HG03108 (cell line): Measurements from ENCODE around the gene NECTIN3.

Experiments
- ATAC-seq: cut with Tn5 transposase; IDR thresholded peaks from one replicate; pipeline ENCODE4 v1.9.1; 2021; ENCODE audit warnings: moderate library complexity; ENCODE audit not compliant: unreplicated experiment

The NECTIN3 gene

DNA sequence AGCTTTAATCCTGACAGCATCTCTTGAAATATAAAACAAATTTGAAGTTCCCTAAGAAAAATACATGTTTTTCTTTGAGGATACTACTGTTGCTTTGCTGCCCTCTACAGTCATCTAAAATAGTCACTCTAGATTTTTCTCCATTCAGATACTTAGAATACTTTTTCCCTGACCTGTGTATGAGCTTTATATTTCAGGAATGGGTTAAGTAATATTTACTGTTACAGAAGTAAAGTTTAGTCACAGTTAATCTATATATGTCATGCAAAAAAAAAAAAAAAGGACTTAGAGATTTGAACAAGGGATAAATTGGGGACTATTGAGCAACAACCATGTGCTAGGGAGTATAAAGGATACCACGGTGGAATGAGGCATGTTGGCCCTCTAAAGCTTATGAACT lies 8.8 kb downstream of the NECTIN3 start:
- no peak for ATAC-seq

DNA sequence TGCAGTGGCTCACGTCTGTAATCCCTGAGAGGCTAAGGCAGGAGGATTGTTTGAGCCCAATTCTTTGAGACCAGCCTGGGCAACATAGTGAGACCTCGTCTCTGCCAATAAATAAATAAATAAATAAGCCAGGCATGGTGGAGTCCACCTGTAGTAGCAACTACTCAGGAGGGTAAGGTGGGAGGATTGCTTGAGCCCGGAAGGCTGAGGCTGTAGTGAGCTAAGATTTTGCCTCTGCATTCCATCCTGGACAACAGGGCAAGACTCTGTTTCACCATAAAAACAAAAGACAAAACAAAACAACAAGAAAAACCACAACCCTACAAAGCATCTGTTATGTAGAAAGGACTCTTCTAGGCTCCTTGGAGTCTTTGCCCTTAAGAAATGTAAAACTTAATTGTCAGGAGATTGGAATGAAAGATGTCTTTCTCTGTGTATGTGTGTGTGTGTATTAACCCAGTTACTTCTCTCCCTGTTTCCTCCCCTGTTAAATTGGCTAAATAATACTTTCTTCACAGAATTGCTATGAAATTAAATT lies 9.5 kb downstream of the NECTIN3 start:
- no peak for ATAC-seq

DNA sequence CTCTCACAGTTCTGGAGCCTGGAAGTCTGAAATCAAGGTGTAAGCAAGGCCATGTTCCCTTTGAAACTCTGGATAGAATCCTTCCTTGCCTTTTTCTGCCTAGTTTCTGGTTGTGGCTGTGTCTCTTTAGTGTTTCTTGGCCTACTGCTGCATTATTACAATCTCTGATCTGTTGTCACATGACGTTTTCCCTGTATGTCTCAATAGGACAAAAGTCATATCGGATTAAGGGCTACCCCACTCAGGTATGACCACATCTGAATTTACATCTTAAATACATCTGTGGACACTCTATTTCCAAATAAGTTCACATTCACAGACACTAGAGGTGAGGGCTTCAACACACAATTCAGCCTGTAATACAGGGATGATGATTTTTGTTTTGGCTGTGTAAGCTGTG lies 13.3 kb downstream of the NECTIN3 start:
- no peak for ATAC-seq

GRCh38 chr3:111087924-111088469 lies 16.4 kb downstream of the NECTIN3 start:
- ATAC-seq: no peak

GRCh38 chr3:111096487-111097209 lies 25.0 kb downstream of the NECTIN3 start:
- ATAC-seq: no peak

DNA sequence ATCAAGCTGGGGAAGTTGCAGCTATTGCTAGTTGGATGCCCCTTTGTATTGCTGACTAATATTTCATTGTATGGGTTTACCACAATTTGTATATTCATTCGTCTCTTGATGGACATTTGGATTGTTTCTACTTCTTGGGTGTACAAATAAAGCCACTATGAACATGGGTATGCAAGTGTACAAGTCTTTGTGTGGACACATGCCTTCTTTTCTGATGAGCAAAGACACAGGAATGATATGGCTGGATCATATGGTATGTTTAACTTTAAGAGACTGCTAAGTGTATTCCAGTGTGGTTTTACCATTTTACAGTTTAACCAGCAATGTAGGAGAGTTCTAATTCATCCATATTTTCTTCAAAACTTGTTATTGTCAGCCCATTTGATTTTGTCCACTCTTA lies 32.2 kb downstream of the NECTIN3 start:
- ATAC-seq: no peak

- no peak for ATAC-seq
These were observed 35.5 kb downstream of the NECTIN3 start for GRCh38 chr3:111106993-111107661.

DNA sequence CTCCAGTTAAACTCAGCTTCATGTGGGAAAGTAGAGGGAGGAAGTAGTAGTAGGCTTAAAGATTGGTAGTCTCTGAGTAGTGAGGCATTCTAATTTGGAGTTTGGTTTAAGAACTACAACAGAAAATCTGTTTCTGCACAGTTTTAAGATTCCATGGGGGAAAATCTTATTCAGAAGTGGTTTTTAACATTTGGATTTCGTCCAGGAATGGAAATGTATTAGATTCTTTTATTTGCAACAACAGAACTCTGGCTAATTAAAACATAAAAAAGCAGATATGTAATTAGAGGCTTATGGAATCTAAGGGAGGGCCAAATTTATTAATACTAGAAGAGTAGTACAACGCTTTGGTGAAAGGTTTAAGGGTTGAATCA lies 36.0 kb downstream of the NECTIN3 start:
- ATAC-seq: no peak

GRCh38 chr3:111112913-111113312 lies 41.3 kb downstream of the NECTIN3 start:
- no peak for ATAC-seq

GRCh38 chr3:111128884-111129283 lies 57.3 kb downstream of the NECTIN3 start:
- no peak for ATAC-seq

DNA sequence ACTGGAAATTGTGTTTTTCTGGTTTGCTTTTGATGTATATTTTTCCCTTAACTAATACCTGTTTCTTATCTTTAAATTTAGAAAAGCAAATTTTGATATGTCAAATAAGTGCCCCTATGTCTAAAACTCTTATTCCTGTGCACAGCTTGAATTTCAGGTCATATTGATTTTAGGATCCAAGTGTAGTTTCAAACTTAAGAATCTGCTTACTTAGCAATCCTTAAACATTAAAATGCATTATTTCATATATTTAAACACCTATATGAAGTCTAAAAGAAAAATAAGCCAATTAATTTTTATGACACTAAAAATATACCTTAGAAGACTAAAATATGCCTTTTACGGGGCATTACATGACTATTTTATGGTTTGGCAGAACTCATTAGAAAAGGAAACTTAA lies 59.2 kb downstream of the NECTIN3 start:
- no peak for ATAC-seq

DNA sequence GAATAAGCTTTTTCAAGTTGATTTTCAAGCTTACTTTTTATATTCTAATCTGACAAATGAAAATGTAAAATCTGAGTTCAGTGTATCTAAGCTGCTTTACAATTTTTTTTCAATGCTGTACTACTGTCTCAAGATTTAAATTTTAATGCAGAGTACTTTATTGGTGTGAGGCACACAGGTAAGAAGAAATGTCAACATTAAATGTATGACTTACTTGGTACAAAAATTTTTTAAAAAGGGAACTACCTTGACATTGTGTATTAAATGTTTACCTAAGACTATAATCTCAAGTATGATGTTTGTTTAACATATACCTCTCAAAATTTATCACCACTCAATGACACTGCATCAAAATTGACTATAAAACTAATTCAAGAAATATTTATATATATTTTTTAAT lies 62.7 kb downstream of the NECTIN3 start:
- no peak for ATAC-seq

- no peak for ATAC-seq
These were observed 79.8 kb downstream of the NECTIN3 start for GRCh38 chr3:111151438-111151837.

DNA sequence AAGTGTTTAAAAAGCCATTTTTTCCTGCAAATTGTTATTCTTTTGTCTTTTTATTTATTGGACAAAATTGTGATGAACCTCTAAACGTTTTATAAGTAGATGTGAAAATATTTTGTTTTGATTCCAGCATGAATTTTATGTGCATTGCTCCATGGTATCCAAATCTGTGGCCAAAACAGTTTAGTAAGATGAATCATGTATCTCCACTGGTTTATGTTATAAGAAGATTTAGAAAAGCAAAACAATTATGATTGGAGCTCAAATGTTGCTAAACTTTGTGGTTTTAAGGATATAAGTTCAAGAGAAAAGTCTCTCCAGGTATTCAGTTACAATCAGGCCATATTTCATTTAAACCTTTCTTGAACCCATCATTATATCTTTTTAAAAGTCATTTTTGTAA lies 80.9 kb downstream of the NECTIN3 start:
- no peak for ATAC-seq

GRCh38 chr3:111156517-111156916 lies 84.9 kb downstream of the NECTIN3 start:
- no peak for ATAC-seq

DNA sequence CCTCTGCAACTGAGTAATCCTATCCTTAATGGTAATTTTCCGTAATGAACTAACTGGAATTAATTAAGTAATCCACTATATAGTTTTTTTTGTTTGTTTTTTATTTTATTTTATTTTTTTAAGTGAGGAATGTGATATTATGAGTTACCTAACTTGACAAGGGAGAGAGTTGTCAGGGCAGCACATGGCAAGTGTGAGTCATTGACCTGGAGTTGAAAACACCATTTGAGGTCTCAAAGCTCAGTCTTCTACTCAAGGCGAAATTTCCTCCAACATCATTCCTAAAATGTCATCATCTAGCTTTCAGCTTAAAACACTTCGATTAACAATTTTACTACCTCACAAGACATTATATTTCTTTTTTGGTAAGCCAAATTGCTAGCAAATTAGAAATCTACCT lies 87.8 kb downstream of the NECTIN3 start:
- ATAC-seq: no peak

- no peak for ATAC-seq
These were observed 93.0 kb downstream of the NECTIN3 start for GRCh38 chr3:111164621-111165020.

- no peak for ATAC-seq
These were observed 93.8 kb downstream of the NECTIN3 start for GRCh38 chr3:111165411-111165810.

- ATAC-seq: no peak
These were observed 101.8 kb downstream of the NECTIN3 start for GRCh38 chr3:111173328-111173900.

DNA sequence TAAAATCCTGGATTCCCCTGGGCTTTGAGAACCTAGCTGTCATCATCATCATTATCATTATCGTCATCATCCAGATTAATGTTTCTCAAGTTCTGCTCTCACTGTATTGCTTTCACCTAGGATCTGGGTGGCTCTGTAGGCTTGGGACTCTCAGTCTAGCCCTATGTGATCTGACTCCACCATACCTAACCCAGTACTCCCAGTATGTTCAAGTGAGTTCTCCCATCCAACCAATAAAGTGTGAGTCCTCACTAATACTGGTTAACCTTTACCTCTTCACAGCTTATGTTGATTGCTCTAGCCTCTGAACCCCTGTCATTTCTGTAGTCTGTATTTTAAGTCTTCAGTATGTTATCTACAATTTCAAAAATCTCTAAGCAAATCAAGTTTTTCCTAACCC lies 102.3 kb downstream of the NECTIN3 start:
- no peak for ATAC-seq

DNA sequence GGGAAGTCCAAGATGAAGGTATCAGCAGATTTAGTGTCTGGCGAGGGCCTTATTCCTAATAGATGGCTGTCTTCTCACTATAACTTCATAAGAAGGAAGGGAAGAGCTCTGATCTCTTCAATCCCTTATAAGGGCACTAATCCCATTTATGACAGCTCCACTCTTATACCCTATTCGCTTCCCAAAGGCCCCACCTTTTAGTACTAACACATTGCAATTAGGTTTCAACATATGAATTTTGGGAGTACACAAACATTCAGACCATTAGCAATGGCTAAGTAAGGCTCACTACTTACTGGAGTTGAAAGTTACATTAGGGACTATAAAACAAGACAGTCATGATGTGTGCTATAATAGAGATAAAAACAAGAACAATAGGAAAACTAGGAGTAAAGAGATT lies 118.9 kb downstream of the NECTIN3 start:
- no peak for ATAC-seq

- ATAC-seq: no peak
These were observed 121.9 kb downstream of the NECTIN3 start for GRCh38 chr3:111193472-111193871.
